H1 (cell line): Measurements from ENCODE around the gene BCAS3. TPM values are rescaled to one million over a fixed set of nuclear protein-coding genes. Genes with fewer than 3 reads are reported as not detected.

Source experiments
- ATF2 ChIP-seq: IDR thresholded peaks from 2 replicates; pipeline ENCODE4 v1.6.1; 2012; ENCODE audit warnings: low read length, inconsistent platforms
- polyA plus RNA-seq, 7 experiments: library from polyadenylated mRNA; depleted of rRNA in 3 of 7; stranded (reverse) in 5 of 7; unstranded in 2 of 7; fragments of >200 nt in 5 of 7; fragments of 200-250 nt in 2 of 7; gene quantifications; 1 replicate in 5 of 7; 2 replicates in 1 of 7; 4 replicates in 1 of 7; pipeline versions ENCODE4 v1.2.1 to v1.2.3, GENCODE V29; 2011 to 2013; ENCODE audit warnings: missing spikeins in 2 of 7, mixed read lengths in 2 of 7
- total RNA-seq: library from RNA; stranded (reverse); fragmentation: NEBNext Ultra II Directional; extraction: Animal tissue kit (Norgen Biotek cat#: 25700); gene quantifications from 2 replicates; pipeline ENCODE4 v1.2.1, GENCODE V29; 2021

BCAS3 gene
- total and polyA plus RNA-seq, 2 of the 8 experiments (the other 6 are each of a cell fraction or from before 2014, with no cell fraction given): 9.9 to 13.3 TPM

GRCh38 chr17:61401389-61402072 is 723.9 kb downstream of the BCAS3 start (continued):
- no peak for TF ChIP-seq ATF2
